ENCODE measurements around the gene MRRF.

The MRRF gene

DNA sequence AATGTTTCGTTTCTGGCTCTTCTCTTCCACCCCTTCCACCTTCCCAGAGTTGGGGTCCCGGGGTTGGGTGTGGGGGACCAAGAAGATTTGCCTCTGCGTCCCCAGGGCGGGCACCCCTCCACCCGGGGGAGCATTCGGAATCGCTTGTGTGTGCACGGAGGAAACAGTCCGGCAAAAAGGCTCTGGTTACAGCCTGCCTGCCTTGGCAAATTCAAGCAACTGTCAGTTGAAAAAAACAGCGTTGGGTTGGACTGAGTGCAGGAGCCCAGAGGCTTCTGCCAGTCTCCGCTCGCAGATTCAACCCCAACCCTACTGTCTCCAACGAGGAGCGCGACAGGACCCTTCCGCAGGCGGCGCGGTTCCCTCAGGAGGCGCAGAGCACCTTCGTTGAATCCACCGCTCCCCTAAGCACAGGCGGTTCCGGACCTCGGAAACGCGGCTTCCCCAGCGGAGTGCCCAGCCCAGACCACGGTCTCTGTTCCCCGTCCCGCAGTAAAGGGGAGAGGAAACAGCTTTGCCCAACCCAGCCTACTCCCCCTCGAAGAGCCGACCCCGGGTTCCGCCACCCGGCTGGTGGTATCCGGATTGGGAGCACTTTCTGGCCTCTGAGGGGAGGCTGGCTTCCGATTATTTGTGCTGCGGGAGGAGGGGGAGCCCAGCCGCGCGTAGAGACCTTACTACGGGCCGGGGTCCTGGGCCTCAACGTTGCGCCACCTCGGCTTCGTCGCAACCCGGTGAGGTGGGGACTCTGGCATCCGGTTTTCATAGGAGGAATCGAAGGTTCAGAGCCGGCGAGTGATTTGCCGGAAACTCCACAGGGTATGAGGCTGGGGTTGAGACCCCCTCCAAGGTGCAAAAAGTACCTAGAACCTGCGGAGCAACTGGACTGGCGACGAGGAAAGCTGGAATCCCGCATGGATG is 45.5 kb upstream of the MRRF start:
- no peak for DNase-seq (ENCODE audit: low read depth)
- TF ChIP-seq CTCF (IDR thresholded peaks at IDR 0.05; ENCODE audit: control insufficient read depth, extremely low read depth, insufficient read depth), result no peak
- H3K4me3 ChIP-seq (ENCODE audit: low read depth, low read length), result no peak overlapping the region

- TF ChIP-seq CTCF (IDR thresholded peaks at IDR 0.05; ENCODE audit: control insufficient read depth, extremely low read depth, insufficient read depth), result no peak
- H3K4me3 ChIP-seq (ENCODE audit: low read depth, low read length), result no peak overlapping the region
- no peak for DNase-seq (ENCODE audit: low read depth)
Measured at GRCh38 chr9:122219856-122220672, 44.6 kb upstream of the MRRF start.

DNA sequence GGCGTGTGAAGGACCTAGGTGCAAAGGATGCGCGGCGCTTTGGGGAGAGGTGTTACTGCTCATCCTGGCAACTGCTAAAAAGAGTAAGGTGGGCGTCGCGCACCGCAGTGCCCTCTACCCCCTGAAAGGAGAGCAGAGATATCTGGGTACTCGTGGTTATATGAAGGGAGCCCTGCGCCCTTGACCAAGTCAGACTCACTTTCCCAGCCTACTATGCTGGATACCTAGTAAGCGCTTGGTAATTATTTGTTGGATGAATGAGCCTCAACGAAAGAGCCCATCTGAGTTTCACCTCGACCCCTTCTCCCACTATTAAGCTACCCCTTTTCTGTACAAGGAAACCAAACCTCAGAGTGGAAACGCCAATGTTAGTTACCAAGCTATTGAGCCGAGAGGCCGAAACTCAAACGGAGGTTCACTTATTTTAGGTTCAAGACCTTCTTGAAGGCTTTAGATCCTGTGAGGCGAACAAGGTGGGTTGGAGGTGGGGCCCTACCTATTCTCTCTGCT is 44.0 kb upstream of the MRRF start:
- H3K4me3 ChIP-seq (ENCODE audit: low read depth, low read length), result no peak overlapping the region
- TF ChIP-seq CTCF (IDR thresholded peaks at IDR 0.05; ENCODE audit: control insufficient read depth, extremely low read depth, insufficient read depth), result no peak
- DNase-seq (ENCODE audit: low read depth), result no peak

DNA sequence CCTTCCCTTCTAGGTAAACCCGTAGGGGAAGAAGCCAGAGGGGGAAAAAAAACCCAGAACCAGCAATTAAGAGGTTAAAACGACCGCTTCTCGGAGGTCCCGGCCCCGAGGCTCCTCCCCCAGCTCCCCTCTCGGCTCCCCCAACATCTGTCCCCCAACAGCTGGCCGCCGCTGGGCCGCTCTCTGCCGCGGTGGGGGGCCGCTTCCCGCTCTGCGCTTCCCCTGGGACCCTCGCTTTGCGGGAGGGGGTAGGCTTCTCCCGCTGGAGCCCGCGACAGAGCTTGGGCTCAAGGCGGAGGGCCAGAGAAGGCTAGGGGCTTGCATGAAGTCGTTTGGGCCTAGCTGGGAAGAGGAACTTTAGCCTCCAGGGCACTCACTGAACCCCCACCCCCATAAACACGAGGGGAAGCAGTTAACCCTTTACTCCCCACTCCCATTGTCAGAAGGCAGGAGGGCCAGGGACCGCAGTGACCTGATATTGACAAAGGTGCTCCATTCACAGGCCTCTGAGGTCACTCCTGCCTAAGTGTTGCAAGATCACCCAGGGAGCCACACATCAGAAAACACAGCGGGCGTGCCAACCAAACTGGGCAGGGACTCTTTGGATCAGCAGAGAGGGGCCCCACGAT is 43.4 kb upstream of the MRRF start:
- DNase-seq (ENCODE audit: low read depth), result no peak
- TF ChIP-seq CTCF (IDR thresholded peaks at IDR 0.05; ENCODE audit: control insufficient read depth, extremely low read depth, insufficient read depth), result no peak

DNA sequence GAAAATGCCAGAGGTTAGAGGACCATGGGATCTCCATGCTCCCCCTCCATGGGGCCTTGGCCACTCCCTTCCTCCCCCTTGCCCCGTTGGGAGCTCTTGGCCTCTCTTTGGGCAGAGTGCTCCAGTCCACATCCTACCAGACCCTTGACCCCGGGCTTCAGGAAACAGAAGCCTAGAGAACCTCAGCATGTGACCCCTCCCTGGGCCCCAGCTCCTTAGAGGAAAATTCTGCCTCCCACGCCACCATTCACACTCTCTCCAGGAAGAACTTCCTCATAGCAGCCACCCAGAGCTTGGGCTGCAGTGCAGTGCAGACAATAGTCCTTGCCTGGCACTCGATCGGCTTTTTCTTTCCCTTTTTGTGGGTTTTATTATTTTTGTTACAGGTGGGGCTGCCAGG is 41.9 kb upstream of the MRRF start:
- H3K4me3 ChIP-seq (ENCODE audit: low read depth, low read length), result no peak overlapping the region
- no peak for TF ChIP-seq CTCF (IDR thresholded peaks at IDR 0.05; ENCODE audit: control insufficient read depth, extremely low read depth, insufficient read depth)
- DNase-seq (ENCODE audit: low read depth), result no peak

More for the DNA sequence above, 43.4 kb upstream of the MRRF start:
- no peak overlapping the region for H3K4me3 ChIP-seq (ENCODE audit: low read depth, low read length)

GRCh38 chr9:122223435-122223834 is 41.2 kb upstream of the MRRF start:
- no peak for DNase-seq (ENCODE audit: low read depth)
- no peak for TF ChIP-seq CTCF (IDR thresholded peaks at IDR 0.05; ENCODE audit: control insufficient read depth, extremely low read depth, insufficient read depth)
- no peak overlapping the region for H3K4me3 ChIP-seq (ENCODE audit: low read depth, low read length)

All from LNCaP clone FGC (cell line).